Measurements from ENCODE around the gene SLC4A2.

SLC4A2 gene

DNA sequence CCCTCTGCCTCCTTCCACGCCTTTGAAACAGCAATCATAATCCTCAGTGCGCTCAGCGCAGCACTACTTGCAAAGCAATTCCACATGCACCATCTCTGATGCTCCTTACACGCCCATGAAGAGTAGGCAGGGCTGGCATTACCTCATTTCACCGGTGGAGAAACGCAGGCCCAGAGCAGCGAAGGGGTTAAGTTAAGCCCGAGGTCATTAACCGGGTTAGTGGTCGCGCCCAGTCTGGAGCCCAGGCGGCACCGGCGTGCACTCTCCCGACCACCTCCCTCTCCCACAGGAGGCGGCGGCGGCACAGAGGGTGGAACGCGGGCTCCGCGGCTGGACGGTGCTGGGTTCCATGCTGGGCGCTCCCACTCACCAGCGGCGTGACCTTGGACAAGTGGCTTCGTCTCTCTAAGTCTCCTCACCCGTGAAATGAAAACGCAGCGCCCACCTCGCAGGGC lies 20.7 kb downstream of the SLC4A2 start:
- no peak for DNase-seq (ENCODE audit: low spot score)

DNA sequence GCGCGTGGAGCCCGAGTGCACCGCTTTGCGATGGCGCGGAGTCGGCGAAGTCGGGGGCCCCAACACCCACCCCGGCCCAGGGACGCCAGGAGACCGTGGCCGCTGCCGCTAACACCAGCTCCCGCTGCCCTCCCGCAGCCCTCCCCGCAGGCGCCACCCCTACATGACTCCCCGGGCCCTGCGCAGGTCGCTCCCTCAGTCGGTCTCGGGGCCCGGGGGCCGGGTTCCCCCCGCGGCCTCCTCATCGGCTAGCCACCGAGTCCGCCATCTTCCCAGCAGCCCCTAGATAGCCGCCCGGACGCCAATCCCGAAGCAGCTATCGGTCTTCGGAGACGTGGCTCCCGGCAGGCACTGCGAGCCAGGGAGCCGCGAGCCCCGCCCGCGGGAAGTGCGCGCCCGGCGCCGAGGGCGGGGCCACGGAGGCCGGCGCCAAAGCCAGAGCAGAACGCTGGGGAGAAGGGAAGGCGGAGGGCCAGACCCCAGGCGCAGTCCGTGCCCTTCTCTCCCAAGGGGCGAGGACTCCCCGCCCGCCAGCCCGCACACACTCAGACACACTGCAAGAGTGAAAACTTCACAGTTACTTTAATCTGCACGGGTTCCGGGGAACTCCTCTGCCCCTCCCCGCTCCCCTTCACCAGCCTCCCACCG lies 21.3 kb downstream of the SLC4A2 start, which contains the start of gene FASTK:
Gene FASTK, minus strand, starts transcription at position 288 of the 648 bp plus-strand sequence. Its CDS starts 43 bp downstream, at position 245.
- DNase-seq (ENCODE audit: low spot score), result peak; percentile 87

GRCh38 chr7:151081170-151082101 lies 22.0 kb downstream of the SLC4A2 start:
- no peak for DNase-seq (ENCODE audit: low spot score)

DNA sequence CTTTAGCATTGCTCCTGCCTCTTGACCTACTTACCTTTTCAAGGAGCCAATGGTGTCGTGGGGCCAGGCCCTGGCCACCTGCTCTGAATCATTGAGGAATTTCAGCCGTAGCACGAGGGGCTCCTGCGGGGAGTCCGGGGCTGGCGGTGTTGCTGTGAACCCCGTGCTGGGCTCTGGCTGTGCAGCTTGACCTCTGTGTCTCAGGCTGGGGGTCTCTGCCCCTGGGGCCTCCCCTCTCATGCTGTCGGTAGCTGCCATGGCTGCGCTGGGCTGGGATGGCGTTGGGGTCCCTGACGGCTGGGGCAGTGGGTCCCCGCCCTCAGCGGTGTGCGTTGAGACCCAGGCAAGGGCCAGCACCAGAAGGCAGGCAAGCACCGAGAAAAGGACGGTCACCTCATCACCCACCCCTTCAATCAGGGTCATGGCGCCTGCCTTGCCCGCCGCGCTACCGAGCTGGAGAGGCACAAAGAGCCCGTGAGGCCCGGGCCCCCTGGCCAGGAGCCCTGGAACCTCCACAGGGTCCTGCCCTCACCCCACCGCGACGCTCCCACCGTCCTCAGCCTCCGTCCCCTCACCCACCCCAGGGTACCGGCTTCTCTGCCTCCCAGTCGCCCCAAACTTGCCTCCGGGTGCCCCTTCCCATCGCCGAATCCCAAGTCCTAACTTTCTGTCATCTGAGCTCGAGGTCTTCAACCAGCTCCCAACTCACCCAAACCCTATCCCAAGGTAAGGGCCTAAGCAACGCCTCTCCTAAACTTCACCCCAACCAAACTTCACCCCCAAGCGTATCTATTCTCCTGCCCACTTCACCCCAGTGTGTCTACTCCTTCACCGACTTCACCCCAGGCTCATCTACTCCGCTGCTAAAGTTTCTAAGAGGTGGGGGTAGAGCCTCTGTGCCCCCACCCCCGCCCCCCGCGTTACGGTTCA lies 23.0 kb downstream of the SLC4A2 start:
- DNase-seq (ENCODE audit: low spot score), result no peak

GRCh38 chr7:151083071-151083823 lies 23.9 kb downstream of the SLC4A2 start, which contains the start of gene TMUB1:
Gene TMUB1 (minus strand): TSS chr7:151083493. CDS start chr7:151082563, 930 bp downstream.
- DNase-seq (ENCODE audit: low spot score), result peak; percentile 85

DNA sequence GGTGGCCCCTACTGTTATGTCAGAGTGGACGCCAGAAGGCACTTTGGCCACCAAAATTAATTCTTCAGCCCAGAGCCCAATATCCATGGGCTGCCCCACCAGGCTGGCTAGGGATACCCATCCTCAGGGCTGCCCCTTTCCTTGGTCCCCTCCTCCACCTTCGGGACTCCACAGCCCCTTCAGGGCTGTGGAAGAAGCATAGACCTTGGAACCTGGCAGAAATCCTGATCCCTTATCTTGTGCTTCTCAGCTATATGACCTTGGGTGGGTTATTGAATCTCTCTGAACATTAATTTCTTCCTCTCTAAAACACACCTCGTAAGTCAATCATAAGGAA lies 24.4 kb downstream of the SLC4A2 start:
- DNase-seq (ENCODE audit: low spot score), result no peak

GRCh38 chr7:151085329-151085690 lies 25.9 kb downstream of the SLC4A2 start:
- DNase-seq (ENCODE audit: low spot score), result no peak

DNA sequence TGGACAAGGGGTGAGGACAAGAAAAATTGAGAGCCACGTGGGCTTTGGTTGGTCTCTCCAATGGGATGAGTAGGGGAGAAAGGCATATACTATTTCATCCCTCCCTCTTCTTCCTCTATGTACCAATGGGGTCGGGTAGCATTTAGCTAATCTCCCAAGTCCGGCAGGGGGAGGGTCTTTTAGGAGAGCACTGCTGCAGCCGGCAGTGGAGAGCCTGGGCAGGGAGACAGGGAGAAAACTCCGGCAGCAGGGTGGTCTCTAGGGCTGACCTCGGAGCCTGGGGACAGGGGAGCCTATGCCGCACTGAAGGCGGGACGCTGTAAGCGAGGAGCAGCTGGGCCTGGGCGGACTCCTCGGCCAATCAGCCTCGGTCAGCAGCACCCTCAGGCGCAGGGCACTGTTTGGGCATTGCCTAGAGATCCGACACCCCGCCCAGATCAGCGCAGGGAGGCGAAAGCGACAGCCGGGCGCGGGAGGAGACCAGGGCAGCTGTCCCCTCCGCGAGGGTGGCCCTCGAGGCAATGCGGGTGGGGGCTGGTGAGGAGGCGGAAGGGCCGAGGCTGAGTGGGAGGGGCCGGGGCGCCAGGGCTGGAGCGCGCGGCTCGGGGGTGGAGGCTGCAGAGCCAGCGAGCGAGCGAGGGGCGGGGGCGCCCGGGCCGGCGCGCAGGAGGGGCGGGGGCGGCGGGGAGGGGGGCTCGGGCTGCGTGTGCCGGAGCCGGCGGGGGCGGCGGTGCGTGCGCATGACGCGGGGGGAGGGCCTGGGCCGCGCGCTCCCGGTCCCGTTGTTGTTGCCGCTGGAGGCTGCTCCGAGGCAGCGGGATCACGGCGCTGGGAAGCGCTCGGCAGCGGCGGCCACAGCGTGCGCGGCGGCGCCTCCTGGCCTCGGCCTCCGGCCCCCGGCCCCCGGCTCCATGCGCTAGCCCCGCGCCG lies 26.6 kb downstream of the SLC4A2 start, which contains the start of gene AGAP3:
Gene AGAP3, plus strand, starts transcription at position 785 of the 930 bp plus-strand sequence. CDS start 267 bp downstream, outside the sequence.
- peak; percentile 53 for DNase-seq (ENCODE audit: low spot score)

DNA sequence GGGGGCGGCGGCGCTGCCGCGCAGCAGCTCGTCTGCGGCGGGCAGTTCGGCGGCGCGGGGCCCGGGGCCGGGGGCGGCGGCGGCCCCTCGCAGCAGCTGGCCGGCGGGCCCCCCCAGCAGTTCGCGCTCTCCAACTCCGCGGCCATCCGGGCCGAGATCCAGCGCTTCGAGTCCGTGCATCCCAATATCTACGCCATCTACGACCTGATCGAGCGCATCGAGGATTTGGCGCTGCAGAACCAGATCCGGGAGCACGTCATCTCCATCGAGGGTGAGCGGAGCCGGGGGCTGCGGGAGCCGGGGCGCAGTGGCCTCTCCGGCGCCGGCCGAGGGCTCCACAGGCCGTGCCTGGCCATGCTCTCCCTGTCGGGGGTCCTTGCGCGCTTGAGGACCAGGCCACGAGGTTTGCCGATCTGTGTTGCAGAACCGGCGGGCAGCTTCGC lies 27.4 kb downstream of the SLC4A2 start:
- DNase-seq (ENCODE audit: low spot score), result peak; percentile 10

- DNase-seq (ENCODE audit: low spot score), result peak; percentile 24
These were observed 28.0 kb downstream of the SLC4A2 start for GRCh38 chr7:151087245-151088018.

GRCh38 chr7:151088019-151088855 lies 28.8 kb downstream of the SLC4A2 start:
- no peak for DNase-seq (ENCODE audit: low spot score)

GRCh38 chr7:151088856-151089699 lies 29.7 kb downstream of the SLC4A2 start:
- DNase-seq (ENCODE audit: low spot score), result peak; percentile 22

- DNase-seq (ENCODE audit: low spot score), result no peak
These were observed 30.7 kb downstream of the SLC4A2 start for GRCh38 chr7:151089893-151090730.

- DNase-seq (ENCODE audit: low spot score), result no peak
These were observed 31.6 kb downstream of the SLC4A2 start for GRCh38 chr7:151091003-151091402.

- no peak for DNase-seq (ENCODE audit: low spot score)
These were observed 32.0 kb downstream of the SLC4A2 start for GRCh38 chr7:151091431-151091830.

DNA sequence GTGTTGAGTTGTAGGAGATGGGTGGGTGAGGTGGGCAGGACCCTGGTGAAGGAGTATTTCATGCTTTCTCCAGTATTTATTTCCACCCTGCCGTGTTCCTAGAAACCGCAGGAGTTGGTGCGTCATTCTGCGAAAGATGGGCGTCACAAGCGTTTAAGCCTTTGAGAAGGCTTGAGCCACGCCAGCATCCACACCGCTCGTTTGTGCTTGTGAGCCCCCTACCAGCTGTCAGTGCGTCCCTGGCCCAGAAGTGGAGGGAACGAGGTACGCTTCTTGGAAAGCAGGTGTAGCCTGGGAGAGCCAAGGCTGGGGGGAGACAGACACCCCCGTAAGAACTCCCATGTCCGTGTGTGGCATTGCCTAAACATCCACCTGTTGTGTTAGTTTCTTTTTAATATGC lies 32.6 kb downstream of the SLC4A2 start:
- no peak for DNase-seq (ENCODE audit: low spot score)
